Neural cell (in vitro differentiated cells): ENCODE measurements around the gene PTGIS. TPM values are rescaled to one million over a fixed set of nuclear protein-coding genes. Genes with fewer than 3 reads are reported as not detected.

ENCODE experiments used
- H2AFZ ChIP-seq: fragments of 200-600, 300-800 bp; sonication (generic), shearing (Covaris generic); 2 replicates; pipeline ENCODE4 v1.6.0; 2014; ENCODE audit warnings: low read depth, mild to moderate bottlenecking, antibody characterized with exemption, low read length, moderate library complexity
- H3F3A ChIP-seq: fragments of 200-600 bp; shearing (Covaris generic); 2 replicates; pipeline ENCODE4 v1.6.1; 2016; ENCODE audit warnings: mild to moderate bottlenecking, moderate library complexity, mixed read lengths, antibody characterized with exemption, low read length; ENCODE audit not compliant: insufficient read depth, poor library complexity, severe bottlenecking
- H3K27ac ChIP-seq: fragments of 200-600, 300-800 bp; sonication (generic), shearing (Covaris generic); 2 replicates; pipeline ENCODE4 v1.5.1; 2014; ENCODE audit warnings: mild to moderate bottlenecking, low read length, moderate library complexity
- H3K27me3 ChIP-seq: fragments of 300-800, 200-600 bp; sonication (generic), shearing (Covaris generic); 2 replicates; pipeline ENCODE4 v1.6.0; 2014; ENCODE audit warnings: mild to moderate bottlenecking, low read depth, low read length, moderate library complexity; ENCODE audit not compliant: insufficient read depth
- H3K36me3 ChIP-seq: fragments of 300-800, 200-600 bp; sonication (generic), shearing (Covaris generic); 2 replicates; pipeline ENCODE4 v1.5.1; 2014; ENCODE audit warnings: mild to moderate bottlenecking, antibody characterized with exemption, low read length, moderate library complexity; ENCODE audit not compliant: insufficient read depth
- H3K4me2 ChIP-seq: fragments of 300-800, 200-600 bp; sonication (generic), shearing (Covaris generic); 2 replicates; pipeline ENCODE4 v1.6.0; 2014; ENCODE audit warnings: mild to moderate bottlenecking, low read length
- H3K4me3 ChIP-seq: fragments of 300-800, 200-600 bp; sonication (generic), shearing (Covaris generic); 2 replicates; pipeline ENCODE4 v1.5.1; 2014; ENCODE audit warnings: mild to moderate bottlenecking, low read length, moderate library complexity
- H3K79me2 ChIP-seq: fragments of 200-600 bp; shearing (Covaris generic); replicated peaks from 2 replicates; pipeline ENCODE4 v1.6.0; 2014; ENCODE audit warnings: mild to moderate bottlenecking, low read length, moderate library complexity; ENCODE audit not compliant: insufficient read depth
- H3K9ac ChIP-seq: fragments of 300-800, 200-600 bp; sonication (generic), shearing (Covaris generic); 2 replicates; pipeline ENCODE4 v1.6.1; 2016; ENCODE audit warnings: mild to moderate bottlenecking, low read length, mixed read lengths
- H3K9me2 ChIP-seq: fragments of 200-600 bp; shearing (Covaris generic); 2 replicates; pipeline ENCODE4 v1.6.1; 2016; ENCODE audit warnings: mild to moderate bottlenecking, low read length, mixed read lengths; ENCODE audit not compliant: insufficient read depth
- H3K9me3 ChIP-seq: fragments of 200-600, 300-800 bp; sonication (generic), shearing (Covaris generic); 2 replicates; pipeline ENCODE4 v1.6.1; 2016; ENCODE audit warnings: mild to moderate bottlenecking, mixed run types, low read length, moderate library complexity, mixed read lengths
- H4K20me1 ChIP-seq: fragments of 200-600 bp; shearing (Covaris generic); 2 replicates; pipeline ENCODE4 v1.6.1; 2016; ENCODE audit warnings: mild to moderate bottlenecking, mixed run types; ENCODE audit not compliant: insufficient read depth
- CTCF ChIP-seq: fragments of 450-650 bp; IDR thresholded peaks from 2 replicates; pipeline ENCODE4 v1.5.1; 2014; ENCODE audit warnings: antibody characterized with exemption, mild to moderate bottlenecking, moderate library complexity; ENCODE audit not compliant: poor library complexity, severe bottlenecking
- EP300 ChIP-seq: fragments of 450-650 bp; conservative IDR thresholded peaks from 2 replicates; pipeline ENCODE4 v1.6.1; 2014; ENCODE audit warnings: antibody characterized with exemption, mild to moderate bottlenecking, moderate library complexity; ENCODE audit not compliant: poor library complexity, severe bottlenecking
- EZH2 ChIP-seq: fragments of 200-600, 300-800 bp; shearing (Covaris generic), sonication (generic); IDR thresholded peaks from 2 replicates; pipeline ENCODE4 v1.6.1; 2014; ENCODE audit warnings: antibody characterized with exemption, low read length, borderline replicate concordance, mild to moderate bottlenecking; ENCODE audit not compliant: insufficient read depth, poor library complexity, severe bottlenecking
- MXI1 ChIP-seq: fragments of 450-650 bp; conservative IDR thresholded peaks from 2 replicates; pipeline ENCODE4 v1.6.1; 2014; ENCODE audit warnings: antibody characterized with exemption, mild to moderate bottlenecking; ENCODE audit not compliant: poor library complexity, severe bottlenecking
- POLR2AphosphoS5 ChIP-seq: IDR thresholded peaks from 2 replicates; pipeline ENCODE4 v1.6.1; 2012
- RAD21 ChIP-seq: fragments of 450-650 bp; conservative IDR thresholded peaks from 2 replicates; pipeline ENCODE4 v1.6.1; 2014; ENCODE audit warnings: antibody characterized with exemption, mild to moderate bottlenecking, moderate library complexity
- REST ChIP-seq: IDR thresholded peaks from 2 replicates; pipeline ENCODE4 v1.6.1; 2012; ENCODE audit warnings: borderline replicate concordance
- SMC3 ChIP-seq: fragments of 450-650 bp; conservative IDR thresholded peaks from 2 replicates; pipeline ENCODE4 v1.6.1; 2014; ENCODE audit warnings: antibody characterized with exemption, mild to moderate bottlenecking, moderate library complexity; ENCODE audit not compliant: poor library complexity
- TAF1 ChIP-seq: IDR thresholded peaks from 2 replicates; pipeline ENCODE4 v1.6.1; 2012; ENCODE audit warnings: low read depth
- polyA plus RNA-seq: library from polyadenylated mRNA; depleted of rRNA; stranded (reverse); fragments of >200 nt; gene quantifications from 2 replicates; pipeline ENCODE4 v1.2.3, GENCODE V29; 2014

Gene PTGIS
- polyA plus RNA-seq, 1 donor from 2014 or later = 3.2 TPM

- Histone ChIP-seq H2AFZ (no peak overlapping the region), H4K20me1 (no peaks in the 10 kb centered on the region), H3K36me3 (no peaks in the 10 kb centered on the region), H3F3A (no peaks in the 10 kb centered on the region), H3K79me2 (no peaks in the 10 kb centered on the region), H3K27me3 (no peaks in the 10 kb centered on the region), H3K9me3 (no peaks in the 10 kb centered on the region), H3K9me2 (no peaks in the 10 kb centered on the region), H3K27ac (no peak overlapping the region), H3K4me3 (no peak overlapping the region), H3K4me2 (no peak overlapping the region), H3K9ac (no peak overlapping the region)
- no peak for TF ChIP-seq SMC3
- no peak for TF ChIP-seq CTCF
- TF ChIP-seq REST = no peak
- TF ChIP-seq POLR2AphosphoS5 = no peak
- TF ChIP-seq EZH2 = no peak
- no peak for TF ChIP-seq MXI1
- no peak for TF ChIP-seq RAD21
- TF ChIP-seq EP300 = no peak
- TF ChIP-seq TAF1 = no peak
Measured at GRCh38 chr20:49517805-49518100, 50.2 kb downstream of the PTGIS start.

- Histone ChIP-seq H3F3A (no peaks in the 10 kb centered on the region), H3K4me3 (no peak overlapping the region), H3K36me3 (no peaks in the 10 kb centered on the region), H3K9me3 (no peaks in the 10 kb centered on the region), H3K9ac (no peak overlapping the region), H2AFZ (no peak overlapping the region), H4K20me1 (no peaks in the 10 kb centered on the region), H3K9me2 (no peaks in the 10 kb centered on the region), H3K27ac (no peak overlapping the region), H3K79me2 (no peaks in the 10 kb centered on the region), H3K27me3 (no peaks in the 10 kb centered on the region), H3K4me2 (no peak overlapping the region)
- no peak for TF ChIP-seq SMC3
- TF ChIP-seq EP300 = no peak
- TF ChIP-seq EZH2 = no peak
- no peak for TF ChIP-seq REST
- no peak for TF ChIP-seq MXI1
- TF ChIP-seq POLR2AphosphoS5 = no peak
- TF ChIP-seq CTCF = no peak
- TF ChIP-seq RAD21 = no peak
- no peak for TF ChIP-seq TAF1
Measured at GRCh38 chr20:49516916-49517804, 50.8 kb downstream of the PTGIS start.
